SK-N-SH treated with all-trans-retinoic acid at 6 μM for 48 hours (cell line): Measurements from ENCODE around the gene SLC50A1.

Experiments used
- PATZ1 ChIP-seq: fragments of 250-450 bp; sonication (Bioruptor Pico); IDR thresholded peaks from 2 replicates; pipeline ENCODE4 v1.8.0; 2020; ENCODE audit warnings: mild to moderate bottlenecking, moderate library complexity, borderline replicate concordance
- ZNF565 ChIP-seq: fragments of 450-650 bp; formaldehyde crosslinking; conservative IDR thresholded peaks from 2 replicates; pipeline ENCODE4 v1.5.0; 2020; ENCODE audit warnings: low read depth, mild to moderate bottlenecking, moderate library complexity
- ZNF8 ChIP-seq: fragments of 450-650 bp; formaldehyde crosslinking; IDR thresholded peaks from 2 replicates; pipeline ENCODE4 v1.5.0; 2020; ENCODE audit warnings: mild to moderate bottlenecking, moderate library complexity

- TF ChIP-seq PATZ1 (no peak), ZNF8 (no peak), ZNF565 (no peak)
Observed at GRCh38 chr1:155166471-155167165, 31.0 kb downstream of the SLC50A1 start.
